ENCODE measurements around the gene DMD. TPM values are rescaled to one million over a fixed set of nuclear protein-coding genes. Genes with fewer than 3 reads are reported as not detected.

The DMD gene
- total RNA-seq, 1 experiment from 2014 or later: 2.2 TPM

GRCh38 chrX:31711166-31711565 is 1500.2 kb downstream of the DMD start:
- H3K9me3 ChIP-seq (ENCODE audit: control insufficient read depth, insufficient read depth, low read depth, low read length): no peaks in the 10 kb centered on the region
- no peaks in the 10 kb centered on the region for H3K4me1 ChIP-seq (ENCODE audit: control insufficient read depth, insufficient read depth, low read length)
- ChIA-PET CTCF (no interaction called here), POLR2A (no interaction called here)
- no peaks in the 10 kb centered on the region for H3K36me3 ChIP-seq (ENCODE audit: control insufficient read depth, insufficient read depth, low read length)
- TF ChIP-seq TCF7L2 (IDR thresholded peaks at IDR 0.05; ENCODE audit: low read depth, low read length) (no peak), SIN3A (IDR thresholded peaks at IDR 0.05; ENCODE audit: borderline replicate concordance, insufficient read depth, low read depth, low read length) (no peak), REST (IDR thresholded peaks at IDR 0.05; ENCODE audit: insufficient read depth in 1 of 2, low read depth in 2 of 2, low read length in 1 of 2) (no peak), CTCF (IDR thresholded peaks at IDR 0.05) (no peak), POLR2AphosphoS5 (IDR thresholded peaks at IDR 0.05; ENCODE audit: low read depth, low read length) (no peak)
- in situ Hi-C loops (cut with HindIII; ENCODE audit: low pct_unique_long_range_greater_than_20kb, low sequenced_read_pairs) (no loop called here), intact Hi-C loops (cut with micrococcal nuclease; ENCODE audit: unreplicated experiment) (no loop called here)
- no peaks in the 10 kb centered on the region for H3K27me3 ChIP-seq (ENCODE audit: control insufficient read depth, insufficient read depth, low read length)
- ATAC-seq (no peak), DNase-seq (ENCODE audit: low read depth, low spot score) (no peak)
- BruUV-seq (replicated peaks): no TSS peak
- no peak overlapping the region for H3K4me3 ChIP-seq (ENCODE audit: low read depth in 2 of 2, low read length in 2 of 2)
- no peak overlapping the region for H3K27ac ChIP-seq (ENCODE audit: low read length)

- DNase-seq (ENCODE audit: low read depth, low spot score): no peak
These were observed 1503.2 kb downstream of the DMD start for GRCh38 chrX:31708116-31708515.

More at GRCh38 chrX:31708116-31708515, 1503.2 kb downstream of the DMD start:
- ATAC-seq: no peak
- intact Hi-C loops (cut with micrococcal nuclease; ENCODE audit: unreplicated experiment): no loop called here
- Histone ChIP-seq H3K36me3 (ENCODE audit: control insufficient read depth, insufficient read depth, low read length) (no peaks in the 10 kb centered on the region), H3K27me3 (ENCODE audit: control insufficient read depth, insufficient read depth, low read length) (no peaks in the 10 kb centered on the region), H3K4me1 (ENCODE audit: control insufficient read depth, insufficient read depth, low read length) (no peaks in the 10 kb centered on the region), H3K4me3 (ENCODE audit: low read depth in 2 of 2, low read length in 2 of 2) (no peak overlapping the region), H3K9me3 (ENCODE audit: control insufficient read depth, insufficient read depth, low read depth, low read length) (no peaks in the 10 kb centered on the region), H3K27ac (ENCODE audit: low read length) (no peak overlapping the region)
- ChIA-PET CTCF (no interaction called here), POLR2A (no interaction called here)
- TF ChIP-seq POLR2AphosphoS5 (IDR thresholded peaks at IDR 0.05; ENCODE audit: low read depth, low read length) (no peak), TCF7L2 (IDR thresholded peaks at IDR 0.05; ENCODE audit: low read depth, low read length) (no peak), CTCF (IDR thresholded peaks at IDR 0.05) (no peak), SIN3A (IDR thresholded peaks at IDR 0.05; ENCODE audit: borderline replicate concordance, insufficient read depth, low read depth, low read length) (no peak), REST (IDR thresholded peaks at IDR 0.05; ENCODE audit: insufficient read depth in 1 of 2, low read depth in 2 of 2, low read length in 1 of 2) (no peak)
- in situ Hi-C loops (cut with HindIII; ENCODE audit: low pct_unique_long_range_greater_than_20kb, low sequenced_read_pairs): no loop called here
- no TSS peak for BruUV-seq (replicated peaks)

Measured in Panc1 (cell line).